Measurements from ENCODE around the gene C20orf141.

The C20orf141 gene

DNA sequence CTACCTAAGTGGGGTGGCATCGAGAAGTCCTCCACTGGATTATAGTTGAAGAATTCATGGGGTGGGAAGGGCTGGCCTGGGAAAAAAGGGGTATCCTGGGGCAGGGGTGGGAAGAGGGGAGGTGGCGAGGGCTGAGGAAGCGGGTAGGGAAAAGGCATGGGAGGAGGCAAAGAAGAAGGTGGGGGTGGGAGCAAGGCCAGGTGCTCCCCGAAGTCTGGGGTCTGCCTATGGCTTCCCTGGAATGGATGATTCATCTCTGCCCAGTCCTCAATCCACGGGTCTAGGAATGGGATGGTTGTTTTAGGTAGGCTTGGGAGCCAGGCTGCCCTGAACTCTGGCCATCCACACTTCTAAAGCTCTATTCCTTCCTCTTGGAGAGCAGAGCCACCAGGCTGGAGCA lies 21.2 kb downstream of the C20orf141 start:
- DNase-seq (ENCODE audit: low read depth in 1 of 2, low spot score in 1 of 2): no peak
- H3K4me3 ChIP-seq (replicated peaks; ENCODE audit: insufficient read depth, low read length): no peak overlapping the region
- no peaks in the 10 kb centered on the region for H3K27me3 ChIP-seq (ENCODE audit: insufficient read depth, poor library complexity, severe bottlenecking)
- no peak overlapping the region for H3K27ac ChIP-seq (replicated peaks)
- TF ChIP-seq, protein P1, sequence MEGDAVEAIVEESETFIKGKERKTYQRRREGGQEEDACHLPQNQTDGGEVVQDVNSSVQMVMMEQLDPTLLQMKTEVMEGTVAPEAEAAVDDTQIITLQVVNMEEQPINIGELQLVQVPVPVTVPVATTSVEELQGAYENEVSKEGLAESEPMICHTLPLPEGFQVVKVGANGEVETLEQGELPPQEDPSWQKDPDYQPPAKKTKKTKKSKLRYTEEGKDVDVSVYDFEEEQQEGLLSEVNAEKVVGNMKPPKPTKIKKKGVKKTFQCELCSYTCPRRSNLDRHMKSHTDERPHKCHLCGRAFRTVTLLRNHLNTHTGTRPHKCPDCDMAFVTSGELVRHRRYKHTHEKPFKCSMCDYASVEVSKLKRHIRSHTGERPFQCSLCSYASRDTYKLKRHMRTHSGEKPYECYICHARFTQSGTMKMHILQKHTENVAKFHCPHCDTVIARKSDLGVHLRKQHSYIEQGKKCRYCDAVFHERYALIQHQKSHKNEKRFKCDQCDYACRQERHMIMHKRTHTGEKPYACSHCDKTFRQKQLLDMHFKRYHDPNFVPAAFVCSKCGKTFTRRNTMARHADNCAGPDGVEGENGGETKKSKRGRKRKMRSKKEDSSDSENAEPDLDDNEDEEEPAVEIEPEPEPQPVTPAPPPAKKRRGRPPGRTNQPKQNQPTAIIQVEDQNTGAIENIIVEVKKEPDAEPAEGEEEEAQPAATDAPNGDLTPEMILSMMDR (IDR thresholded peaks at IDR 0.05; ENCODE audit: insufficient read depth, low read length): no peak
- TF ChIP-seq SPI1 (IDR thresholded peaks at IDR 0.05; ENCODE audit: borderline replicate concordance, low read depth) (no peak), GABPA (IDR thresholded peaks at IDR 0.05; ENCODE audit: low read depth) (no peak), POLR2AphosphoS5 (IDR thresholded peaks at IDR 0.05; ENCODE audit: low read depth) (no peak)
- TF ChIP-seq, protein P2, sequence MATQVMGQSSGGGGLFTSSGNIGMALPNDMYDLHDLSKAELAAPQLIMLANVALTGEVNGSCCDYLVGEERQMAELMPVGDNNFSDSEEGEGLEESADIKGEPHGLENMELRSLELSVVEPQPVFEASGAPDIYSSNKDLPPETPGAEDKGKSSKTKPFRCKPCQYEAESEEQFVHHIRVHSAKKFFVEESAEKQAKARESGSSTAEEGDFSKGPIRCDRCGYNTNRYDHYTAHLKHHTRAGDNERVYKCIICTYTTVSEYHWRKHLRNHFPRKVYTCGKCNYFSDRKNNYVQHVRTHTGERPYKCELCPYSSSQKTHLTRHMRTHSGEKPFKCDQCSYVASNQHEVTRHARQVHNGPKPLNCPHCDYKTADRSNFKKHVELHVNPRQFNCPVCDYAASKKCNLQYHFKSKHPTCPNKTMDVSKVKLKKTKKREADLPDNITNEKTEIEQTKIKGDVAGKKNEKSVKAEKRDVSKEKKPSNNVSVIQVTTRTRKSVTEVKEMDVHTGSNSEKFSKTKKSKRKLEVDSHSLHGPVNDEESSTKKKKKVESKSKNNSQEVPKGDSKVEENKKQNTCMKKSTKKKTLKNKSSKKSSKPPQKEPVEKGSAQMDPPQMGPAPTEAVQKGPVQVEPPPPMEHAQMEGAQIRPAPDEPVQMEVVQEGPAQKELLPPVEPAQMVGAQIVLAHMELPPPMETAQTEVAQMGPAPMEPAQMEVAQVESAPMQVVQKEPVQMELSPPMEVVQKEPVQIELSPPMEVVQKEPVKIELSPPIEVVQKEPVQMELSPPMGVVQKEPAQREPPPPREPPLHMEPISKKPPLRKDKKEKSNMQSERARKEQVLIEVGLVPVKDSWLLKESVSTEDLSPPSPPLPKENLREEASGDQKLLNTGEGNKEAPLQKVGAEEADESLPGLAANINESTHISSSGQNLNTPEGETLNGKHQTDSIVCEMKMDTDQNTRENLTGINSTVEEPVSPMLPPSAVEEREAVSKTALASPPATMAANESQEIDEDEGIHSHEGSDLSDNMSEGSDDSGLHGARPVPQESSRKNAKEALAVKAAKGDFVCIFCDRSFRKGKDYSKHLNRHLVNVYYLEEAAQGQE (IDR thresholded peaks at IDR 0.05; ENCODE audit: insufficient replicate concordance, low read depth): no peak

DNA sequence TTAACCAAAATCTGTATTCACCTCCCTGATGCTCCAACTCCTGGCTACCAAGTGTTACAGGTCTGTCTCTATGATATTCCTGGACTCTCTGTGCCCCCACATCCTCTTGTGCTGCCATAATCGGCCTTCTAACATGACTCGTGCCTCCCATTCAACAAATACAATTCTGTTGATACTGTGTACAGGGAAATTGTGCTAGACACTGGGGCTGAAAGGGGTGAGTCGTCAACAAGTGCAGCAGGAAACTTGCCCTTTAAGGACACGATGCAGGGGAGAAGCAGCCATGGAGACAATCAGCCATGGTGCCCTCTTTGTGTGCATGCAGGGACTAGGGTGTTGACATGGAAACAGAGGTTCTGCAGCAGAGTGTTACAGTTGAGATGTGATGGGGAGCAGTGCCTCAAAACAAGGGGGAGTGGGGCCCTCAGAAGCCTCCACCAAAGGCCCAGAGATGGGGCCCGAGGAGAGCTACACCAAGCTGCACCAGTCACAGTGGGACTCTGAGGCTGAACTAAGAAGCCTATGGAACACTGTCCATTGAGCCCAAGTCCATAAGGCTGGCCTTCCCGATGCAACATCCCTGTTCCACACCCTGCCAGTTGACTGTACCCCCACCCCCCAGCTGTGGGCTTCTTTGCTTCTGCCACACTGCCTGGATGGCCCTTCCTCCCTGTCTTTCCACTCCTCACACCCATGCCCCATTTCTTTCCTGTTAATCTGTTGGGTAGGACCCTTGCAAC lies 22.6 kb downstream of the C20orf141 start:
- no peak for DNase-seq (ENCODE audit: low read depth in 1 of 2, low spot score in 1 of 2)
- H3K4me3 ChIP-seq (replicated peaks; ENCODE audit: insufficient read depth, low read length): no peak overlapping the region
- H3K27ac ChIP-seq (replicated peaks): no peak overlapping the region
- TF ChIP-seq SPI1 (IDR thresholded peaks at IDR 0.05; ENCODE audit: borderline replicate concordance, low read depth) (no peak), POLR2AphosphoS5 (IDR thresholded peaks at IDR 0.05; ENCODE audit: low read depth) (no peak), GABPA (IDR thresholded peaks at IDR 0.05; ENCODE audit: low read depth) (no peak)
- TF ChIP-seq, protein P1 (IDR thresholded peaks at IDR 0.05; ENCODE audit: insufficient read depth, low read length): no peak
- TF ChIP-seq, protein P2 (IDR thresholded peaks at IDR 0.05; ENCODE audit: insufficient replicate concordance, low read depth): no peak
- H3K27me3 ChIP-seq (ENCODE audit: insufficient read depth, poor library complexity, severe bottlenecking): no peaks in the 10 kb centered on the region

DNA sequence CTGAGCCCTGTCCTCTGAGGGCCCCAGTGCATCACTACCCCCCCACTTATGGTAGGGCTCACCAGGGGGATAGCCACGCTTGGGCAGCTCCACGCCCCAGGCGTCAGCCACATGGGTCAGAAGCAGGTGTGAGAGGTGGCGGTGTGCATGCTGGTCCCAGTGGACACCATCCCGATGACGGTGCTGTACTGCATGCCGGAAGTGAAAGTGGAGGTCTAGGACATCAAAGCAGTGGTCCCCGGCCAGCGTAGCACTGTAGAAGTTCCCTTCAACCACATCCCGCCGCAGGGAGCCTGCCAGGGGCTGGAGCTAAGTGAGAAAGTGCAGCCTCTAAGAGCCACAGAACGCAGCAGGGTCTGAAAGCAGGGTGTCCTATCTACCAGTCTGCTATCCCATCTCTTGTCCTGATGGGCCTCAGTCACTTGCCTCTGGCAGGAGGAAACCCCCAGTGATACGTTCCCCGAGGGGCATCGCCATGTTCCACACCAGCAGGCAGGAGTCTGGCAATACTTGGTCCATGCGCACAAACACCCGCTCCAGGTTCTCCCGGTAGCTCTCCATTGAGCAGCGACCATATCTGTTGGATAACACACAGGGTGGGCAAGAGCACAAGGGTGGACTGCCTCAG lies 23.5 kb downstream of the C20orf141 start:
- Histone ChIP-seq H3K27ac (replicated peaks) (no peak overlapping the region), H3K4me3 (replicated peaks; ENCODE audit: insufficient read depth, low read length) (no peak overlapping the region), H3K27me3 (ENCODE audit: insufficient read depth, poor library complexity, severe bottlenecking) (no peaks in the 10 kb centered on the region)
- TF ChIP-seq GABPA (IDR thresholded peaks at IDR 0.05; ENCODE audit: low read depth) (no peak), POLR2AphosphoS5 (IDR thresholded peaks at IDR 0.05; ENCODE audit: low read depth) (no peak)
- TF ChIP-seq, protein P1 (IDR thresholded peaks at IDR 0.05; ENCODE audit: insufficient read depth, low read length): no peak
- DNase-seq (ENCODE audit: low read depth in 1 of 2, low spot score in 1 of 2): no peak

Data from HL-60 (cell line).